Lower leg skin (tissue), 4 donors: ENCODE data around the gene KMT2D. TPM values are rescaled to one million over a fixed set of nuclear protein-coding genes. Genes with fewer than 3 reads are reported as not detected.

Experiments
- DNase-seq, 2 donors: peaks; one replicate each; pipeline ENCODE4 v3.0.0-alpha.2; 2019; ENCODE audit warnings: low spot score in 2 of 2
- H3K4me3 ChIP-seq: fragments of 200-600 bp; sonication (generic); 2 replicates; pipeline ENCODE4 v1.5.1; 2017; ENCODE audit warnings: mild to moderate bottlenecking, low read depth; ENCODE audit not compliant: poor library complexity, severe bottlenecking
- POLR2A ChIP-seq, 2 donors: fragments of 450-650 bp; IDR thresholded peaks; one replicate each; pipeline ENCODE4 v1.6.1; 2016 to 2017; ENCODE audit warnings: antibody characterized with exemption in 2 of 2, mild to moderate bottlenecking in 1 of 2, moderate library complexity in 1 of 2
- WGBS, 2 donors: methylation state at CpG; one replicate each; pipeline ENCODE4 v1.1.5; 2018; 5-methylcytosine and 5-hydroxymethylcytosine counted together
- intact Hi-C: fragments of 100-400 bp; cut with DNase I; formaldehyde crosslinking; loops from one replicate; pipeline ENCODE4 v1.15.0; 2023; ENCODE audit warnings: low total_unique reads
- total RNA-seq, 4 donors: library from RNA; depleted of rRNA; stranded (reverse); fragments of >200 nt; gene quantifications; one replicate each; pipeline ENCODE4 v1.1.0, GENCODE V29; 2016
- TF ChIP-seq, protein P1 (sequence below), 3 donors: fragments of 450-650 bp; IDR thresholded peaks; one replicate each; pipeline ENCODE4 v1.5.1; 2016; ENCODE audit warnings: antibody characterized with exemption in 3 of 3, mild to moderate bottlenecking in 3 of 3, moderate library complexity in 2 of 3

The KMT2D gene
- total RNA-seq, 4 donors from 2014 or later, result 43.2 to 169 (median 79.6) TPM

DNA sequence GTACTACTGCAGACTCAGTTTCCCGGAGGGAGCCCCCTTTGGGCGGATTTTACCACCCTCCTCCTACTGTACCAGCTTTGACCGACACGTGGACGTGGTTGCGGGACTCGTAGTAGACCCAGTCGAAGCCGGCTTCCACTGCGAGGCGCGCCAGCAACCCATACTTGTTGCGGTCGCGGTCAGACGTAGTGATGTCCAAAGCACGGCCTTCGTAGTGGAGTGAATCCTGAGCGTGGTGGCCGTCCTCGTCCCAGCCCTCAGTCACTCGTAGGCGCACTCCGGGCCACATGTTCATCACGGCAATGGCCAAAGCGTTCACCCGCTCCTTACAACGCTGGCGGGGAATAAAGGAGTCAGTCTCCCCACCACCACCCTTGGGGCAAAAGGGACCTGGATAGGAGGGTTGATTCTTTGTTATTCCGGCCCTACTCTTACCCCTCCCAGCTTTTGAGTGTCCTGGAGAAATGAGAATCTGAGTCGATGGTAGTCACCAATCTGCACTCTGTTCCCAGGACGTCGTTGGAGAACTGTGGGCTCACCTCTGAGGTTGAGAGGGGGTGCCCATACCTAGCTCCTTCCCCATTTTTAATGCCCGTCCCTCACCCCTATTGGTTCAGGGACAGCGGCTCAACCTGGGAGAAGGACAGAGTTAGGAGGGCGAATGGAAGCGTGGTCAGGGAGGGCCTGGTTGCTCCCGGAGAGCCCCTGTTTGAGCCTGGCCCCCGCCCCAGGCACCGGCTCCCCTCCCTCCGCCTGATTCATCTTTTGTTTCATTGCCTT is 30.7 kb upstream of the KMT2D start:
- DNase-seq, result no peak
- WGBS, 2 donors, result 21 to 27% methylated on average over 39 to 41 of the region's 41 CpGs
- intact Hi-C loops, result no loop called here

DNA sequence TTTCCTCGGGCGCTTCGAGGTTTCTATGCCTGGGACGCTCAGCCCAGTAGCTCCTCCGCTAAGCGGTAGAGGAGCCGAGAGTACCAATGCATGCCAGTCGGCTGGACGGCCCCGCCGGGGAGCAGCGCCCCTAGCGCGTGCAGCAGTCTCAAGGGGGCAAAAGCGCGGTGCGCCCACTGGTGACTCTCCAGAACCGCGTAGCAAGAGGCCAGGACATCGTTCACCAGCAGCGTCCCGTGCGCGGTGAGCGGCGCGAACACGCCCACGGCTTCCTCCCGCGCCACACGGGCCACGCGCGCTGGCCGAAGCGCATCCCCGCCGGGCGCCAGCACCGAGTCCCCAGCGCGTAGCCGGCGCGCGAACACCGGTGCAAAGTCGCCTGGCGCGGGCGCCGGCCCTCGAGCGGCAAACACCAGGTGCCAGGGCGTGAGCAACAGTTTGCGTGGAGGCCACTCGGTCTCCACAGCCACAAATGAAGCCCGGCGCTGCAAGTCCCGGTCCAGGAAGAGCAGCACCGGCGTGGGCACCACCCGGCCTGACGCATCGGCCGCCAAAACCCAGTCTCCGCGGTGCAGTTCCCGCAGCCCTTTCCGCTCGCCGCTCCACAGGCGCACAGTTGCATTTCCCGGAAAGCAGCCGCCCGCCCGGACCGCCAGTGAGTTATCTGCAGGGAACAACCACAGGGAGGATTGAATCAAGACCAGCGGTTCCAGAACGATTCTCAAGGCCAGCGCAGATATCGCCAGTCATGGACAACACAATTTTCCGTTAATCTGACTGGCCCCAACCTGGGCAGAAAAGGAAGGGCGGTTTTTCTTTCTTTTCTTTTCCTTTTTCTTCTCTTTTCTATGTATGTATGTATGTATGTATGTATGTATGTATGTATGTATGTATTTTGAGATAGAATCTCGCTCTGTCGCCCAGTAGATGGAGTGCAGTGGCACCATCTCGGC is 29.5 kb upstream of the KMT2D start:
- WGBS, 2 donors, result 3 to 4% methylated on average over 43 to 55 of the region's 88 CpGs
- DNase-seq, result peak in 1 of 2 donors; percentile 89
- H3K4me3 ChIP-seq, result no peak overlapping the region
- TF ChIP-seq, protein P1, sequence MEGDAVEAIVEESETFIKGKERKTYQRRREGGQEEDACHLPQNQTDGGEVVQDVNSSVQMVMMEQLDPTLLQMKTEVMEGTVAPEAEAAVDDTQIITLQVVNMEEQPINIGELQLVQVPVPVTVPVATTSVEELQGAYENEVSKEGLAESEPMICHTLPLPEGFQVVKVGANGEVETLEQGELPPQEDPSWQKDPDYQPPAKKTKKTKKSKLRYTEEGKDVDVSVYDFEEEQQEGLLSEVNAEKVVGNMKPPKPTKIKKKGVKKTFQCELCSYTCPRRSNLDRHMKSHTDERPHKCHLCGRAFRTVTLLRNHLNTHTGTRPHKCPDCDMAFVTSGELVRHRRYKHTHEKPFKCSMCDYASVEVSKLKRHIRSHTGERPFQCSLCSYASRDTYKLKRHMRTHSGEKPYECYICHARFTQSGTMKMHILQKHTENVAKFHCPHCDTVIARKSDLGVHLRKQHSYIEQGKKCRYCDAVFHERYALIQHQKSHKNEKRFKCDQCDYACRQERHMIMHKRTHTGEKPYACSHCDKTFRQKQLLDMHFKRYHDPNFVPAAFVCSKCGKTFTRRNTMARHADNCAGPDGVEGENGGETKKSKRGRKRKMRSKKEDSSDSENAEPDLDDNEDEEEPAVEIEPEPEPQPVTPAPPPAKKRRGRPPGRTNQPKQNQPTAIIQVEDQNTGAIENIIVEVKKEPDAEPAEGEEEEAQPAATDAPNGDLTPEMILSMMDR (IDR thresholded peaks at IDR 0.05), result no peak
- TF ChIP-seq POLR2A (IDR thresholded peaks at IDR 0.05), result no peak
- intact Hi-C loops, result loop anchor here (5.0 to 10.0 kb wide), 2 partner anchors 32 to 145 kb away; no protein-coding TSS in a partner anchor

More for the DNA sequence above, 30.7 kb upstream of the KMT2D start:
- TF ChIP-seq, protein P1 (IDR thresholded peaks at IDR 0.05), result no peak
- TF ChIP-seq POLR2A (IDR thresholded peaks at IDR 0.05), result no peak
- H3K4me3 ChIP-seq, result no peak overlapping the region

DNA sequence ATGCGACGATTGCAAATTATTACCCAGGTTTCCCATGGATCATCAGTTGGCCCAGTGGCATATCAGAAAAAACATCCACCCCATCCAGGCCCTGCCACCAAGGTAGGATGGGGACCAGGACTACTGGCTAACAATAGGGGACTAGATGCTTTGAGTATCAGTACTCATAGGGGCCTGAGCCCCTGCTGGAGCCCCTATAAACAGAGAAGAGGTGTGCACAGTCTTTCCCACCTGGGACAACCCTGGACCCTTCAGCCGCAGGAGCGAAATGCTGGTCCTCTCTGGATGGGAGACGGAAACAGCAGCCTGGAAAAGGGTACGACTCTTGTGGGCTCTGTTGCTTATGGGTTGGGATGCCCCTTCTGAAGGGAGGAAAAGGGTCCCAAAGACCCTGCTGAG is 28.3 kb upstream of the KMT2D start:
- DNase-seq, result no peak
- intact Hi-C loops, result loop anchor here (5.0 to 10.0 kb wide), 2 partner anchors 33 to 146 kb away; no protein-coding TSS in a partner anchor
- WGBS, 2 donors, result 59 to 63% methylated on average over 6 of the region's 6 CpGs

DNA sequence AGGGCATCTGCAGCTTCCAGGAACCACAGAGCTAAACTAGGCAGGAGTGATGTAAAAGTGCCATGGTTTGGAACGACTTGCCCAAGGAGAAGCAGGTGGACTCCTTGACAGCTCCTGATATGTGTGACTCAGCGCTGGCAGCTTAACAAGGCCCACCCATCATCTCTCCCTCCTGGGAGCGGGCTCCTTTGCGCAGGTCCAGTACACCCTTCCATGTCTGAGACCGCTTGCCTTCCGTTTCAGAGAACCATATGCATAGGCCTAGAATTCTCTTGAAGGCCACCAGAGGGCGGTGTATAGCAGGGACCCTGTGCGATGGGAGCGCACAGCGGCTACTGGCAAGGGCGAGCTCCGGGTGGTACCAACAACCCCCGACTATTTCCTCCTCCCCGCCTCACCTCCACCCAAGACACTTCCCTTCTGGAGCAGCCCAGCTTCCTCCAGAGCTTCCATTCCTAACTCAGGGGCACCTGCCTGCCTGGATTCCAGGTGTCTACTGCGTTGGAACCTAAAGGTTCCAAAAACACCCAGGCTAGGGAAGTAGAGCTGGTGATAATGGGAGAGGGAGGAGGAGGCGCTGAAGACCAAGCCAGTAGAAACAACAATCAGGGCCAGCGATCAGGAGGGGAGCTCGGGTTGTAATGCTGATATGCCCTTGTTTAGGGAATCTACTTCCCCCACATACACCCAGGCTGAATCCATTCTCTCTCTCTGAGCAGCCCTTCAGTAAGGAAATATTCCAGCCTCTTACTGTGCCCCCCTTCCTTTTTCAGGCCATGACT is 27.7 kb upstream of the KMT2D start:
- intact Hi-C loops, result loop anchor here (5.0 to 10.0 kb wide), 2 partner anchors 34 to 146 kb away; no protein-coding TSS in a partner anchor
- TF ChIP-seq POLR2A (IDR thresholded peaks at IDR 0.05), result no peak
- TF ChIP-seq, protein P1 (IDR thresholded peaks at IDR 0.05), result peak in 1 of 3 donors; percentile 68
- WGBS, 2 donors, result 2 to 4% methylated on average over 17 to 18 of the region's 18 CpGs
- H3K4me3 ChIP-seq, result no peak overlapping the region
- DNase-seq, result peak in 1 of 2 donors; percentile 91

More for the DNA sequence above, 28.3 kb upstream of the KMT2D start:
- TF ChIP-seq, protein P1 (IDR thresholded peaks at IDR 0.05), result no peak
- TF ChIP-seq POLR2A (IDR thresholded peaks at IDR 0.05), result no peak
- H3K4me3 ChIP-seq, result no peak overlapping the region

DNA sequence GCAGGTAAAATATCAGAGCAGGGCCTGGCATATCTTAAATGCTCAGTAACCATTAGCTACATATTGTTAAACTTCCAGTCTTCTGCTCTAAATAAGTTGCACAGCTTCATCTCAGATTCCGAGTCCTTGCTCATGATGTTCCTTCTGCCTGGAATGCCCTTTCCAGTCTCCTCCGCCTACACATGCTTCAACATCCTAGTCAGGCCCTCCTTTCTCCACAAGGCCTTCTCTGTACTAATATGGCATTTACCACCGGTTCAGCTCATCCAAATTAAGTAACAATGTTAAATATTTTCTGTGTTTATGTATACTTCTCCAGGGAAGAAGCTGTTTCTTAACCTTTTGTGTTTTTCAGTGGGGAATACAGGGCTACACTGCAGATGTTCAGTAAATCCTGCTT is 25.5 kb upstream of the KMT2D start:
- H3K4me3 ChIP-seq, result no peak overlapping the region
- TF ChIP-seq, protein P1 (IDR thresholded peaks at IDR 0.05), result no peak
- TF ChIP-seq POLR2A (IDR thresholded peaks at IDR 0.05), result no peak
- intact Hi-C loops, result loop anchor here (5.0 to 10.0 kb wide), 2 partner anchors 36 to 149 kb away; no protein-coding TSS in a partner anchor
- 74 to 80% methylated on average over 3 of the region's 3 CpGs for WGBS, 2 donors
- no peak for DNase-seq
